Measurements from ENCODE around the gene OXT. TPM values are rescaled to one million over a fixed set of nuclear protein-coding genes. Genes with fewer than 3 reads are reported as not detected.

OXT gene
- total RNA-seq, 1 donor from 2014 or later: not detected

- TF ChIP-seq, protein P1, sequence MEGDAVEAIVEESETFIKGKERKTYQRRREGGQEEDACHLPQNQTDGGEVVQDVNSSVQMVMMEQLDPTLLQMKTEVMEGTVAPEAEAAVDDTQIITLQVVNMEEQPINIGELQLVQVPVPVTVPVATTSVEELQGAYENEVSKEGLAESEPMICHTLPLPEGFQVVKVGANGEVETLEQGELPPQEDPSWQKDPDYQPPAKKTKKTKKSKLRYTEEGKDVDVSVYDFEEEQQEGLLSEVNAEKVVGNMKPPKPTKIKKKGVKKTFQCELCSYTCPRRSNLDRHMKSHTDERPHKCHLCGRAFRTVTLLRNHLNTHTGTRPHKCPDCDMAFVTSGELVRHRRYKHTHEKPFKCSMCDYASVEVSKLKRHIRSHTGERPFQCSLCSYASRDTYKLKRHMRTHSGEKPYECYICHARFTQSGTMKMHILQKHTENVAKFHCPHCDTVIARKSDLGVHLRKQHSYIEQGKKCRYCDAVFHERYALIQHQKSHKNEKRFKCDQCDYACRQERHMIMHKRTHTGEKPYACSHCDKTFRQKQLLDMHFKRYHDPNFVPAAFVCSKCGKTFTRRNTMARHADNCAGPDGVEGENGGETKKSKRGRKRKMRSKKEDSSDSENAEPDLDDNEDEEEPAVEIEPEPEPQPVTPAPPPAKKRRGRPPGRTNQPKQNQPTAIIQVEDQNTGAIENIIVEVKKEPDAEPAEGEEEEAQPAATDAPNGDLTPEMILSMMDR (IDR thresholded peaks at IDR 0.05; ENCODE audit: unreplicated experiment): no peak
- Mint-ChIP-seq H3K9me3 (ENCODE audit: low read depth) (no peaks in the 10 kb centered on the region), H3K4me1 (ENCODE audit: low read depth) (peaks cover 28% of the 10 kb centered on the region), H3K27ac (peak within 1 kb of the TSS; percentile 91), H3K36me3 (ENCODE audit: insufficient read depth) (peaks cover 15% of the 10 kb centered on the region), H3K27me3 (no peaks in the 10 kb centered on the region), H3K4me3 (ENCODE audit: low read depth) (peak within 1 kb of the TSS; percentile 89)
- DNase-seq (ENCODE audit: low spot score, unreplicated experiment): peak; percentile 77
These were observed 25.4 kb upstream of the OXT start, which contains the start of gene MRPS26 for GRCh38 chr20:3045816-3046676. Gene MRPS26 (plus strand): TSS chr20:3046052. CDS start chr20:3046069, 17 bp downstream.

- Mint-ChIP-seq H3K4me3 (ENCODE audit: low read depth) (peak overlapping the region; percentile 89), H3K27ac (peak overlapping the region; percentile 91), H3K4me1 (ENCODE audit: low read depth) (peaks cover 23% of the 10 kb centered on the region), H3K27me3 (no peaks in the 10 kb centered on the region), H3K9me3 (ENCODE audit: low read depth) (no peaks in the 10 kb centered on the region), H3K36me3 (ENCODE audit: insufficient read depth) (peaks cover 14% of the 10 kb centered on the region)
- TF ChIP-seq, protein P1 (IDR thresholded peaks at IDR 0.05; ENCODE audit: unreplicated experiment): no peak
- peak; percentile 22 for DNase-seq (ENCODE audit: low spot score, unreplicated experiment)
These were observed 24.6 kb upstream of the OXT start for GRCh38 chr20:3046677-3047462.

- Mint-ChIP-seq H3K4me1 (ENCODE audit: low read depth) (peaks cover 14% of the 10 kb centered on the region), H3K4me3 (ENCODE audit: low read depth) (peak overlapping the region; percentile 89), H3K36me3 (ENCODE audit: insufficient read depth) (peaks cover 13% of the 10 kb centered on the region), H3K9me3 (ENCODE audit: low read depth) (no peaks in the 10 kb centered on the region), H3K27ac (no peak overlapping the region), H3K27me3 (no peaks in the 10 kb centered on the region)
- TF ChIP-seq, protein P1 (IDR thresholded peaks at IDR 0.05; ENCODE audit: unreplicated experiment): no peak
- DNase-seq (ENCODE audit: low spot score, unreplicated experiment): no peak
These were observed 23.7 kb upstream of the OXT start for GRCh38 chr20:3047486-3048419.

GRCh38 chr20:3051385-3052019, 19.9 kb upstream of the OXT start:
- Mint-ChIP-seq H3K27ac (no peak overlapping the region), H3K9me3 (ENCODE audit: low read depth) (no peaks in the 10 kb centered on the region), H3K27me3 (no peaks in the 10 kb centered on the region), H3K4me1 (ENCODE audit: low read depth) (peaks cover 6% of the 10 kb centered on the region), H3K4me3 (ENCODE audit: low read depth) (no peak overlapping the region), H3K36me3 (ENCODE audit: insufficient read depth) (peaks cover 13% of the 10 kb centered on the region)
- TF ChIP-seq, protein P1 (IDR thresholded peaks at IDR 0.05; ENCODE audit: unreplicated experiment): no peak
- DNase-seq (ENCODE audit: low spot score, unreplicated experiment): no peak
